PC-9 (cell line): Measurements from ENCODE around the gene RTL9. TPM values are rescaled to one million over a fixed set of nuclear protein-coding genes. Genes with fewer than 3 reads are reported as not detected.
"Not testable (repeated sequence)": the region's sequence is repeated elsewhere in the genome, so short reads cannot be mapped to it uniquely, and the experiment has no call there.

Source experiments
- BruUV-seq: library from RNA; stranded (reverse); fragments of 400-500 nt; replicated peaks from 2 replicates; lab custom pipeline; 2021; lab: Mats Ljungman, UMichigan
- CTCF ChIA-PET: fragments of 300-600 bp; sonication (Branson Sonifier 250); formaldehyde crosslinking; loops from one replicate; lab custom pipeline; 2022; ENCODE audit warnings: antibody characterized with exemption; lab: Charles Lee
- POLR2A ChIA-PET: fragments of 300-600 bp; sonication (Branson Sonifier 250); formaldehyde crosslinking; loops from one replicate; lab custom pipeline; 2022; ENCODE audit warnings: antibody characterized with exemption; ENCODE audit not compliant: unreplicated experiment; lab: Charles Lee
- DNase-seq, 2 experiments: peaks; one replicate each; pipeline versions ENCODE4 v3.0.0 to v3.0.0-alpha.2; 2015 to 2022; ENCODE audit warnings: mixed read lengths in 1 of 2
- H2AFZ ChIP-seq: fragments of 200-600 bp; sonication (generic); 2 replicates; pipeline ENCODE4 v1.8.1; 2017; ENCODE audit warnings: antibody characterized with exemption
- H3F3A ChIP-seq: fragments of 200-600 bp; sonication (generic); 2 replicates; pipeline ENCODE4 v1.8.1; 2017; ENCODE audit warnings: antibody characterized with exemption, mild to moderate bottlenecking, low read depth; ENCODE audit not compliant: insufficient read depth
- H3K27ac ChIP-seq: fragments of 200-600 bp; sonication (generic); 2 replicates; pipeline ENCODE4 v1.6.1; 2016; ENCODE audit warnings: mixed run types
- H3K27me3 ChIP-seq: fragments of 200-600 bp; sonication (generic); 2 replicates; pipeline ENCODE4 v1.6.1; 2016; ENCODE audit warnings: low read depth, mixed run types; ENCODE audit not compliant: insufficient read depth
- H3K36me3 ChIP-seq: fragments of 200-600 bp; sonication (generic); 2 replicates; pipeline ENCODE4 v1.6.1; 2016; ENCODE audit warnings: low read depth, mixed run types
- H3K4me1 ChIP-seq: fragments of 200-600 bp; sonication (generic); replicated peaks from 2 replicates; pipeline ENCODE4 v1.6.1; 2016; ENCODE audit warnings: mixed run types; ENCODE audit not compliant: insufficient read depth
- H3K4me2 ChIP-seq: fragments of 200-600 bp; sonication (generic); 2 replicates; pipeline ENCODE4 v1.6.1; 2017; ENCODE audit warnings: mixed run types
- H3K4me3 ChIP-seq: fragments of 200-600 bp; sonication (generic); 2 replicates; pipeline ENCODE4 v1.6.1; 2016; ENCODE audit warnings: mixed run types
- H3K79me2 ChIP-seq: fragments of 200-600 bp; sonication (generic); 2 replicates; pipeline ENCODE4 v1.6.1; 2017; ENCODE audit warnings: low read depth, mixed run types
- H3K9me2 ChIP-seq: fragments of 200-600 bp; sonication (generic); 2 replicates; pipeline ENCODE4 v1.8.1; 2017; ENCODE audit warnings: mild to moderate bottlenecking; ENCODE audit not compliant: insufficient read depth
- H3K9me3 ChIP-seq: fragments of 200-600 bp; sonication (generic); 2 replicates; pipeline ENCODE4 v1.8.1; 2016; ENCODE audit warnings: low read depth; ENCODE audit not compliant: insufficient read depth
- H4K20me1 ChIP-seq: fragments of 200-600 bp; sonication (generic); 2 replicates; pipeline ENCODE4 v1.8.1; 2017; ENCODE audit not compliant: insufficient read depth
- EZH2 ChIP-seq: fragments of 200-600 bp; sonication (generic); IDR thresholded peaks from 2 replicates; pipeline ENCODE4 v1.8.0; 2017; ENCODE audit warnings: antibody characterized with exemption, low read depth
- intact Hi-C: fragments of 100-400 bp; cut with micrococcal nuclease; formaldehyde crosslinking; loops from one replicate; pipeline ENCODE4 v1.10.0; 2022; ENCODE audit not compliant: unreplicated experiment
- total RNA-seq: library from RNA; stranded (reverse); gene quantifications from 2 replicates; pipeline ENCODE4 v1.2.3, GENCODE V29; 2021
- TF ChIP-seq, protein P1 (sequence below): fragments of 200-600 bp; sonication (generic); conservative IDR thresholded peaks from 2 replicates; pipeline ENCODE4 v1.6.1; 2017; ENCODE audit warnings: mixed run types, antibody characterized with exemption, mild to moderate bottlenecking, moderate library complexity

The RTL9 gene
- total RNA-seq, 1 experiment from 2014 or later = 0.79 TPM

DNA sequence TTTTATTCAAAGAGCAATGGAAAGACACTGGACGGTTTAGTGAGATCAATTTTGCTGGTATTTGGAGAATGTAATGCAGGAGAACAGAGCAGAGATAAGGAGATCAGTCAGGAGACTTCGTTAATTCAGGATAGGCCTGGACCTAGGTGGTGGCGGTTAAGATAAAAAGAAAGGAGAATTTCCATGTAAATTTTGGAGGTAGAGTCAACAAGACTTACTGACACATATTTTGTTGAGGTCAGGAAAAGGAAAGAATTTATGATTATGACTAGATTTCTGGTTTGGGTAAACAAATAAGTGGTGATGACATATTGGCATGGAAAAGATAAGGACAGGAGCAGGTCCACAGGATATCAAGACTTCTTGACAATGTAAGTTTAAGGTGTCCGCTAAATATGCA, 31.9 kb upstream of the RTL9 start:
- intact Hi-C loops = no loop called here
- H3K79me2 ChIP-seq = no peaks in the 10 kb centered on the region
- H3K27me3 ChIP-seq = no peaks in the 10 kb centered on the region
- no peaks in the 10 kb centered on the region for H4K20me1 ChIP-seq
- no peak overlapping the region for H2AFZ ChIP-seq
- H3K4me1 ChIP-seq = no peaks in the 10 kb centered on the region
- no peaks in the 10 kb centered on the region for H3K36me3 ChIP-seq
- BruUV-seq = no TSS peak
- H3K4me3 ChIP-seq = no peak overlapping the region
- ChIA-PET POLR2A (no interaction called here), CTCF (no interaction called here)
- DNase-seq = no peak
- no peaks in the 10 kb centered on the region for H3K9me3 ChIP-seq
- H3F3A ChIP-seq = no peaks in the 10 kb centered on the region
- H3K9me2 ChIP-seq = no peaks in the 10 kb centered on the region
- H3K27ac ChIP-seq = no peak overlapping the region
- TF ChIP-seq, protein P1, sequence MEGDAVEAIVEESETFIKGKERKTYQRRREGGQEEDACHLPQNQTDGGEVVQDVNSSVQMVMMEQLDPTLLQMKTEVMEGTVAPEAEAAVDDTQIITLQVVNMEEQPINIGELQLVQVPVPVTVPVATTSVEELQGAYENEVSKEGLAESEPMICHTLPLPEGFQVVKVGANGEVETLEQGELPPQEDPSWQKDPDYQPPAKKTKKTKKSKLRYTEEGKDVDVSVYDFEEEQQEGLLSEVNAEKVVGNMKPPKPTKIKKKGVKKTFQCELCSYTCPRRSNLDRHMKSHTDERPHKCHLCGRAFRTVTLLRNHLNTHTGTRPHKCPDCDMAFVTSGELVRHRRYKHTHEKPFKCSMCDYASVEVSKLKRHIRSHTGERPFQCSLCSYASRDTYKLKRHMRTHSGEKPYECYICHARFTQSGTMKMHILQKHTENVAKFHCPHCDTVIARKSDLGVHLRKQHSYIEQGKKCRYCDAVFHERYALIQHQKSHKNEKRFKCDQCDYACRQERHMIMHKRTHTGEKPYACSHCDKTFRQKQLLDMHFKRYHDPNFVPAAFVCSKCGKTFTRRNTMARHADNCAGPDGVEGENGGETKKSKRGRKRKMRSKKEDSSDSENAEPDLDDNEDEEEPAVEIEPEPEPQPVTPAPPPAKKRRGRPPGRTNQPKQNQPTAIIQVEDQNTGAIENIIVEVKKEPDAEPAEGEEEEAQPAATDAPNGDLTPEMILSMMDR = no peak
- TF ChIP-seq EZH2 = no peak
- H3K4me2 ChIP-seq = no peak overlapping the region

DNA sequence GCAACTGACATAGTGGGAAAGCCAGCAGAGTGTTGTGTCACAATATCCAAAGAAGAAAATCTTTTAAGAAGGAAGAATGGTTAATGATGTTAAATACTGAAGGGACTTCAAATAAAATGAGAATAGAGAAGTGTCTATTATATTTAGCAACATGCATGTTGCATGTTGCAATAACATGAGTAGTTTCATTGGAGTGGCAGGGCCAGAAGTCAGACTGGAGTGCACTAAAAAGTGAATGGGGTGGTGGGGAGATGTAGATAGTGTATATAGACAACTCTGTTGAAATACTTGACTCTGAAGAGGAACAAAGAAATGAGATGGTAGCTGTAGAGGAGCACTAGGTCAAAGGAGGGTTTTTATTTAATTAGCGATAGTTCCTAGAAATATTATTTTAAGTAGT, 31.3 kb upstream of the RTL9 start:
- H4K20me1 ChIP-seq = no peaks in the 10 kb centered on the region
- no peak overlapping the region for H3K4me2 ChIP-seq
- no peak overlapping the region for H3K27ac ChIP-seq
- no TSS peak for BruUV-seq
- no peaks in the 10 kb centered on the region for H3K36me3 ChIP-seq
- DNase-seq = no peak
- H2AFZ ChIP-seq = no peak overlapping the region
- no peaks in the 10 kb centered on the region for H3F3A ChIP-seq
- no peaks in the 10 kb centered on the region for H3K27me3 ChIP-seq
- CTCF ChIA-PET = no interaction called here
- intact Hi-C loops = no loop called here
- no peaks in the 10 kb centered on the region for H3K4me1 ChIP-seq
- TF ChIP-seq, protein P1 = no peak
- no peak for TF ChIP-seq EZH2
- no peaks in the 10 kb centered on the region for H3K79me2 ChIP-seq
- H3K9me3 ChIP-seq = no peaks in the 10 kb centered on the region
- no peak overlapping the region for H3K4me3 ChIP-seq
- POLR2A ChIA-PET = no interaction called here
- no peaks in the 10 kb centered on the region for H3K9me2 ChIP-seq

GRCh38 chrX:110328613-110329012, 30.0 kb upstream of the RTL9 start:
- H3K9me3 ChIP-seq, H2AFZ ChIP-seq, H3K4me3 ChIP-seq, H4K20me1 ChIP-seq, H3K36me3 ChIP-seq, CTCF ChIA-PET, H3K9me2 ChIP-seq, H3K79me2 ChIP-seq, H3K4me1 ChIP-seq, H3K27me3 ChIP-seq, H3K27ac ChIP-seq, H3F3A ChIP-seq, intact Hi-C loops, H3K4me2 ChIP-seq, POLR2A ChIA-PET, DNase-seq, BruUV-seq: not testable (repeated sequence)

DNA sequence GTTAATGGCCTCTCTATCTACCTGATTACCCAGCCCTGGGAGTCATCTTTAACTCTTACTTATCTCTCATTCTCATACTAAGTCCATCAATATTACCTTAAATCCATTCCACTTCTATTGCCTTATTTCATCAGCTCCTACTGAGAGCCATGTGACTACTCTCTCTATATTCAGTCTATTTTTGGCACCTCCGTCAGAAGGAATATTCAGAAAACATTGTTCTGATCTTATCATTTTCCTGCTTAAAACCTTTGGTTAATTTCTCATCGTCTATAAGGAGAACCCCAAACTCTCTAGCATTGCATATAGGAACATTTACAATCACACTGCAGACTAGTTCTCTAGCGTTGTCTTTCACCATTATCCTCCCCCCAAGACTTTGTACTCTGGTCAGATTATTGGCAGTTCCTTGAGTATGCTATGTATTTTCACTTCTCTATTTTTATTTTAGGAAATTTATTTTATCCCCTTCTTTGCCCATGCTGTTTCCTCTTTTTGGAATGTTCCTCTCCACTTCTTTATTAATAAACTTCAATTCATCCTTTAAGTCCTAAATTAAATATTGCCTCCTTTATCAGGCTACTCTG, 27.1 kb upstream of the RTL9 start:
- Histone ChIP-seq H3K36me3 (no peaks in the 10 kb centered on the region), H3K9me2 (no peaks in the 10 kb centered on the region), H3K9me3 (no peaks in the 10 kb centered on the region), H3K4me3 (no peak overlapping the region), H3K4me2 (no peak overlapping the region), H3K27me3 (no peaks in the 10 kb centered on the region), H3K79me2 (no peaks in the 10 kb centered on the region), H4K20me1 (no peaks in the 10 kb centered on the region), H2AFZ (no peak overlapping the region), H3F3A (no peaks in the 10 kb centered on the region), H3K27ac (no peak overlapping the region), H3K4me1 (no peaks in the 10 kb centered on the region)
- ChIA-PET POLR2A (no interaction called here), CTCF (no interaction called here)
- no TSS peak for BruUV-seq
- intact Hi-C loops = no loop called here
- no peak for DNase-seq
- no peak for TF ChIP-seq EZH2
- TF ChIP-seq, protein P1 = no peak

DNA sequence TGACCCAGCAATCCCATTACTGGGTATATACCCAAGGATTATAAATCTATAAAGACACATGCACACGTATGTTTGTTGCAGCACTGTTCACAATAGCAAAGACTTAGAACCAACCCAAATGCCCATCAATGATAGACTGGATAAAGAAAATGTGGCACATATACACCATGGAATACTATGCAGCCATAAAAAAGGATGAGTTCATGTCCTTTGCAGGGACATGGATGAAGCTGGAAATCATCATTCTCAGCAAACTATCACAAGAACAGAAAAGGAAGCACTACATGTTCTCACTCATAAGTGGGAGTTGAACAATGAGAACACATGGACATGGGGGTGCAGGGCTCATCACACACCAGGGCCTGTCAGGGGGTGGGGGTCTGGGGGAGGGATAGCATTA, 25.2 kb upstream of the RTL9 start:
- H3K4me1 ChIP-seq, H3K9me3 ChIP-seq, H2AFZ ChIP-seq, H3K4me3 ChIP-seq, H3K27ac ChIP-seq, CTCF ChIA-PET, H3K27me3 ChIP-seq, H3K9me2 ChIP-seq, H3K36me3 ChIP-seq, BruUV-seq, H3K4me2 ChIP-seq, H3K79me2 ChIP-seq, intact Hi-C loops, POLR2A ChIA-PET, H4K20me1 ChIP-seq, DNase-seq, H3F3A ChIP-seq: not testable (repeated sequence)
